MV-4-11 (cell line): ENCODE data around the gene ZNF134.

Experiments
- DNase-seq: peaks from one replicate; lab custom pipeline; 2025; lab: John Stamatoyannopoulos, UW

The ZNF134 gene

DNA sequence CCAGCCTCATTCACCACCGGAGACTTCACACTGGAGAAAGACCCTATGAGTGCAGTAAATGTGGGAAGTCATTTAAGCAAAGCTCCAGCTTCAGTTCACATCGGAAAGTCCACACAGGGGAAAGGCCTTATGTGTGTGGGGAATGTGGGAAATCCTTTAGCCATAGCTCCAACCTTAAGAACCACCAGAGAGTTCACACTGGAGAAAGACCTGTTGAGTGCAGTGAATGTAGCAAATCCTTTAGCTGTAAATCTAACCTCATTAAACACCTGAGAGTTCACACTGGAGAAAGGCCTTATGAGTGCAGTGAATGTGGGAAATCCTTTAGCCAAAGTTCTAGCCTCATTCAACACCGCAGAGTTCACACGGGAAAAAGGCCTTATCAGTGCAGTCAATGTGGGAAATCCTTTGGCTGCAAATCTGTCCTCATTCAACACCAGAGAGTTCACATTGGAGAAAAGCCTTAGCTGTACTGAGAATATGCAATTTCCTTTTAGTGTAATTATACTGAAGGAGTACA, 27.7 kb downstream of the ZNF134 start:
- no peak for DNase-seq

DNA sequence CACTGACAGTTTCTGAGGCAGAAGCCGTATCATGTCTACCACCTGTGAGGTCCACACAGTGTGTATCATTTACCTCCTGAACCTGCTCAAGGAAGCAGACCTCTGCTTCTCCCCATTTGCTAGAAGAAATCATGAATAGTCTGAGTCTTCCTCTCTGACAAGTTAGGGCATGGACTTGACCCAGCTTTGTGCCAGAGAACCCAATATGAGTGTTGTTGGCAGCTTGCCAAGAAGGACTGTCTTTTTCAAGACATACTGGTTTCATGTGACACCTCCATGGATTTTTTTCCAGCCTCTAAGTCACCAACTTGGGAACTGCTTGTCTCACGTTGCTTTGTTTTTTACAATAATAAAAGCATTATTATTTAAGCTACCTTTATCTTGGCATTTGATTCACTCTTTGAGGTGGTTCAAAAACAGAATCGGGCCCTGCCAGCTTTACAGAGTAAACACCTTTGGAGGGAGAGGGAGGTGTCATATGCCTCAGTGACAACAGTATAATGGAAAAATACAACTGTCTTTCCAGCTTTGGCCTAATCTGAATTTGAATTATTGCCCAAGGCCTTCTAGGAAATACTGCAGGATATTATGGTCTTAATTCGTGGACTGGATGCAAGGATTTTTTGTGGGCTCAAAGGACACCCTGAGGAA, 28.5 kb downstream of the ZNF134 start:
- DNase-seq = no peak

DNA sequence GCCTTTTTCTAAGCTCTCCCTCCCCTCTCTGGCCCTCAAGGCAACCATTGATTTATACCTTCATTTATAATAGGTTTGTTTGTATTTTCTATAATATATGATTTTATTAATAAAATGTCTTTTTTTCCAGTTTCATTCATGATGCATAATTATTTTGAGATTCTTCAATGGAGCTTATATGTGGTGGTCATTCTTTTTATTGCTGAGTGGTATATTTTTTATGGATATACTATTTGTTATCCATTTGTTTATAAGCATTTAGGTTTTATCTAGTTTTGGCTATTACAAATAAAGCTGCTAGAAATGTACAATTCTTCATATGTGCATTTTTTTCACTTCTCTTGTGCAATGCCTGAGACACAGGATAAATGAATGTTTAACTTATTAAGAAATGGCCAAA, 29.7 kb downstream of the ZNF134 start:
- DNase-seq = no peak

GRCh38 chr19:57648331-57649003, 34.4 kb downstream of the ZNF134 start:
- DNase-seq = no peak

DNA sequence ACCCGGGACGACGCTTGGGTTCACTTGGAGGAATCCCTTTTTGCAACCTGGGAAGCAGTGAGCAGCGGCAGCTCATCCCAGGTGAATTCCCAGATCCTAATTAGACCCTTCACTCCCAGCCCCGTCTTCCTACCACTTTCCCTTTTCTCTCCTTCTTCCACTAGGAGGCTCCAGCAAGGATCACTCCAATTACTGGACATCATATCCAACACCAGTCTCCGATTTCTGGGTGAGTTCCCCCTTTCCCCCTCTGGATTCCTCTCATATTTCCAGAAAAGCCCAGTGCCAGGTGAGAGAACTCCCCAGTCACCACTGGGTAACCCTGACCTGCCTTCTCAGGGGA, 37.6 kb downstream of the ZNF134 start:
- no peak for DNase-seq

GRCh38 chr19:57653689-57654088, 39.6 kb downstream of the ZNF134 start:
- DNase-seq = no peak

GRCh38 chr19:57655443-57655842, 41.4 kb downstream of the ZNF134 start:
- no peak for DNase-seq

DNA sequence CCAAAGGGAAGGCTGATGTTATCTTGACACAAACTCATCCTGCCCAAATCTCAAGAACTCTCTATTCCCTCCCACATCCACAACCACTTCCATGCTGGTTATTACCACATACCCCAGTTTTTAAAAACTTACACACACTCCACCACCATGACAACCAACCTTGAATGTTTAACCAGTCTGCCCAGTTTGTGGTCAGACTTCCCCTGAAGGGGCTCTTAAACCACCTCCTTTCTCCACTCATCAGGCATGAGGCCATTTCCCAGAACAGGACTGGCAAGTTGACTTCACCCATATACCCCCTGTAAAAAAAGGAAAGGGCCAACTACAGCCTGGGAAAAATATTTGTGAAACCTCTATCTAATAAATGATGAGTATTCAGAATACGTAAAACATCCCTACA, 42.3 kb downstream of the ZNF134 start:
- DNase-seq = no peak

- DNase-seq = no peak
Observed at GRCh38 chr19:57664269-57665127, 50.5 kb downstream of the ZNF134 start.

DNA sequence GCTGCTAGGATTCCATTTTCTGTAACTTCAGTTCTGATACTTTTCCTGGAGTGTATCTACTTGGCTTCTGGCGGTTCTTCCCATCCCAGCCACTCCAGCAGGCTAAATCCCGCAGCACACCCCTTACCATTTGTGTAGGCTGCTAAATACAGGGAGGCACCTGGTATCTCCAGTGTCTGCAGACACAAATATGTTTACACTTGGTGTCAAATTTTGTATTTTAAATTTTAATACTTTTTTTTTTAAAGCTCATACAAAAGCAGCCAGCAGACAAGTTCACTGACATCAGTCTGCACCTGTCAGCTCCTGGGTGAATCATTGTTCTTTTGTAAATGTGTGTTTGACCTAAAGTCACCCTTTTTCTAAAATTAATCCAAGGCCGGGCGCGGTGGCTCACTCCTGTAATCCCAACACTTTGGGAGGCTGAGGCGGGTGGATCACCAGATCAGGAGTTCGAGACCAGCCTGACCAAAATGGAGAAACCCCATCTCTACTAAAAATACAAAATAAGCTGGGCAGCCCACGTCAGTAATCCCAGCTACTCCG, 51.3 kb downstream of the ZNF134 start:
- no peak for DNase-seq

DNA sequence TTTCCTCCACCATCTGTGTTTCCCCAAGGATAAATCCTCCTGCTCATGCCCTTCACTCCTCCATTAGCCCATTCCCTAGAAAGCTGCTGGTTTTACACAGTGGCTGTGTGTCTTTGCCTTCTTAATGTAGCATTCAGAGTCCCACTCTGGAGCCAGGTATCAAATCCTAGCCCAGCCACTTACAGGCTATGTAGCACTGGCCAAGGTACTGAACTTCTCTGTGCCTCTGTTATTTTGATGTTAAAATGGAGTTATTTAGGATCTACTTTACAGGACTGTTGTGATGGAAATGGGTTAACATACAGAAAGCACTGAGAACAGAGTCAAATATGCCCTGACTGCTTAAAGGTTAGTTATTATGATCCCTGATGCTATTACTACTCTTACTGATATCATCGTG, 53.2 kb downstream of the ZNF134 start:
- DNase-seq = no peak

- DNase-seq = no peak
Observed at GRCh38 chr19:57668635-57669034, 54.6 kb downstream of the ZNF134 start, which contains the start of gene ZSCAN4. TSS of gene ZSCAN4 (plus strand) at chr19:57668935. CDS start at chr19:57676146, 7,211 bp downstream.

DNA sequence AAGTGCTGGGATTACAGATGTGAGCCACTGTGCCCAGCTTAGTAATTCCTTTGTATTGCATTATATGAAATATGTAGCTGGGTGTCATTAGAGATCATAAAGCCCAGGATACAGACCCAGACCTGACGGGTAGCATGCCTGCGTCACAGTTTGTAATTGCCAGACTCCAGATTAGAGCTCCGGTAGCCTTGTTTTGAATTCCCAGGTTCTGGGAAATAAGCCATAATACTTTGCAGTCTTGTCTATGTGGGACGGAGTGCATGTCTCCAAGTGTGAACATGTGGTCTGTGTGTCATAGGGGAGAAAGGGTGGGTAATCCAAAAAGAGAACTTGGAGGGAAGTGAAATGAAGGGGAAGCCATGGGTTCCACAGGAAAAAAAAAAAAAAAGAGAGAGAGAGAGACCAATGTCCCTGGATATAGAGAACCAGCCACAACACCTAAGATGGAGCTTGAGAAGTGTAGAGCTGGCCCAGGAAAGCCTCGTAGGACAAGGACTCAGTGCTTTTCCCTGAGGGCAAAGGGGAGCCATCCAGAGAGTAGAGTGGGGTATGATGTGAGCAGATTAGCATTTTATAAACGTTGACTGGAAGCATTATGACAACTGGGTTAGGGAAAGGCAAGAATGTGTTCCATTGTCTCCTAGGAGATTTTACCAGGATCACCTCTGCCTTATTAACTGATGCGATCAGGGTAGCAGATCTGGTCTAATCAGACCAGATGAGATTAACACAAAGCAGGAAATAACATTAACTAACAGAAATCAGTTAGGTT, 57.3 kb downstream of the ZNF134 start:
- no peak for DNase-seq

- no peak for DNase-seq
Observed at GRCh38 chr19:57672466-57672865, 58.4 kb downstream of the ZNF134 start.
